ENCODE results near the gene ATAD2B.

- TF ChIP-seq, protein P1, sequence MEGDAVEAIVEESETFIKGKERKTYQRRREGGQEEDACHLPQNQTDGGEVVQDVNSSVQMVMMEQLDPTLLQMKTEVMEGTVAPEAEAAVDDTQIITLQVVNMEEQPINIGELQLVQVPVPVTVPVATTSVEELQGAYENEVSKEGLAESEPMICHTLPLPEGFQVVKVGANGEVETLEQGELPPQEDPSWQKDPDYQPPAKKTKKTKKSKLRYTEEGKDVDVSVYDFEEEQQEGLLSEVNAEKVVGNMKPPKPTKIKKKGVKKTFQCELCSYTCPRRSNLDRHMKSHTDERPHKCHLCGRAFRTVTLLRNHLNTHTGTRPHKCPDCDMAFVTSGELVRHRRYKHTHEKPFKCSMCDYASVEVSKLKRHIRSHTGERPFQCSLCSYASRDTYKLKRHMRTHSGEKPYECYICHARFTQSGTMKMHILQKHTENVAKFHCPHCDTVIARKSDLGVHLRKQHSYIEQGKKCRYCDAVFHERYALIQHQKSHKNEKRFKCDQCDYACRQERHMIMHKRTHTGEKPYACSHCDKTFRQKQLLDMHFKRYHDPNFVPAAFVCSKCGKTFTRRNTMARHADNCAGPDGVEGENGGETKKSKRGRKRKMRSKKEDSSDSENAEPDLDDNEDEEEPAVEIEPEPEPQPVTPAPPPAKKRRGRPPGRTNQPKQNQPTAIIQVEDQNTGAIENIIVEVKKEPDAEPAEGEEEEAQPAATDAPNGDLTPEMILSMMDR (IDR thresholded peaks at IDR 0.05; ENCODE audit: low read length): no peak
- TF ChIP-seq EZH2 (IDR thresholded peaks at IDR 0.05; ENCODE audit: borderline replicate concordance, low read length): no peak
Observed at GRCh38 chr2:23939987-23940717, 13.2 kb upstream of the ATAD2B start, which contains the start of gene UBXN2A.

Data from OCI-LY1 (cell line).